D721Med (cell line): ENCODE results near the gene BTNL3.
"Not testable (repeated sequence)": the region's sequence is repeated elsewhere in the genome, so short reads cannot be mapped to it uniquely, and the experiment has no call there.

ENCODE experiments used
- DNase-seq: peaks from one replicate; pipeline ENCODE4 v3.0.0; 2011; ENCODE audit warnings: low spot score; ENCODE audit not compliant: insufficient read length
- FAIRE-seq: peaks from 2 replicates; lab custom pipeline; 2011; peaks lifted over from hg19 to GRCh38; lab: Jason Lieb, UNC
- TF ChIP-seq, protein P1 (sequence below): IDR thresholded peaks from 2 replicates; pipeline ENCODE4 v1.5.1; 2012; ENCODE audit warnings: mild to moderate bottlenecking, control low read depth; ENCODE audit not compliant: insufficient read depth; ENCODE audit errors: missing control alignments

BTNL3 gene

DNA sequence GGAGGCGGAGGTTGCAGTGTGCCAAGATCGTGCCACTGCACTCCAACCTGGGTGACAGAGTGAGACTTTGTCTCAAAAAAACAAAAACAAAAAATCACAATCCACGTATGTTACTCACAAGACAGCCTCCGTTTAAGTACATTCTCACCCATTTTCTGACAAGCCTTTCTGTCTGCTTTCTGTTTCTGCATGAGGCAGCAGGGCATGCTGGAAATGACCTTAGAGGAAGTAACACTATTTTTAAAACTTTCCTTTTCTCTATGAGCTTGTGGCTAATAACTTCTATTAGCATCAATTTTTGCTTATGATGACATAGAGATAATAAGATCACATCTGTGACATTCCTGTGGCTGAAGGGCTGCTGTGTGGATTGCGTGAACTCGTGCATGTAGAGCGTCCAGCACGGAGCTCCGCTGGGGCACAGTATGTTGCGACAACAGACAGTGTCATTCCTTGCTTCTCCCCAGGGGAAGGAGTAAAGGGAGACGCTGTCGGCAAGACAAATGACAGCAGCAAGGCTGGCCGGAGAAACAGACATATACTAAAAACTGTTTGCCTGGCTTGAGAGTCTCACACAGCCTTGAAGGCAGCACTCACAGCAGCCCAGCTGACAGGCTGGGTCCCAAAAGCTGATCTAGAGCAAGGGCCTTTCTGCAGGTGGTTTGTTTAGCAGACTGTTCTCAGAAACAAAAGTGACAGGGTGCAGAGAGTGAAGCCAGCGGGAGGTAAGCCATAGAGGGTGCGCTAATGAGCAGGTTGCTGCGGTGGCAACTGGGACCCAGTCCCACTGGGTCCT is 1.6 kb downstream of the BTNL3 start:
- TF ChIP-seq, protein P1, sequence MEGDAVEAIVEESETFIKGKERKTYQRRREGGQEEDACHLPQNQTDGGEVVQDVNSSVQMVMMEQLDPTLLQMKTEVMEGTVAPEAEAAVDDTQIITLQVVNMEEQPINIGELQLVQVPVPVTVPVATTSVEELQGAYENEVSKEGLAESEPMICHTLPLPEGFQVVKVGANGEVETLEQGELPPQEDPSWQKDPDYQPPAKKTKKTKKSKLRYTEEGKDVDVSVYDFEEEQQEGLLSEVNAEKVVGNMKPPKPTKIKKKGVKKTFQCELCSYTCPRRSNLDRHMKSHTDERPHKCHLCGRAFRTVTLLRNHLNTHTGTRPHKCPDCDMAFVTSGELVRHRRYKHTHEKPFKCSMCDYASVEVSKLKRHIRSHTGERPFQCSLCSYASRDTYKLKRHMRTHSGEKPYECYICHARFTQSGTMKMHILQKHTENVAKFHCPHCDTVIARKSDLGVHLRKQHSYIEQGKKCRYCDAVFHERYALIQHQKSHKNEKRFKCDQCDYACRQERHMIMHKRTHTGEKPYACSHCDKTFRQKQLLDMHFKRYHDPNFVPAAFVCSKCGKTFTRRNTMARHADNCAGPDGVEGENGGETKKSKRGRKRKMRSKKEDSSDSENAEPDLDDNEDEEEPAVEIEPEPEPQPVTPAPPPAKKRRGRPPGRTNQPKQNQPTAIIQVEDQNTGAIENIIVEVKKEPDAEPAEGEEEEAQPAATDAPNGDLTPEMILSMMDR = no peak
- DNase-seq = no peak
- no peak for FAIRE-seq

DNA sequence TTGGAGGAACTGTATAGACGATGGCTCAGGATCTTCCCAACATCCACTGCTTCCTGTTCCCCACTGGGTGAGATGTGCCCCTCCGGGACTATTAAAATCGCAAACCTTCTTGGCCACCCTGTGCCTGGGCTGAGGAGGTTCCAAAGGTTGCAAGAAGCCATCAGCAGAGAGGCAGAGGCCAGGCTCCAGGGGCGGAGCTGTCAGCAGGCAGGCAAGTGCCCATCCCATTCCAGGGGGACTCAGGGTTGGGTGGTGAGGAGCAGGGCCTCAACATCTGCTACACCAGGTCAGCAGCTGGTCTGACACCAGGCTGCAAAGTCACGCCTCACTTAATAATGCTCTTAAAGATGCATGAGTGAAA is 2.2 kb downstream of the BTNL3 start:
- DNase-seq = no peak
- TF ChIP-seq, protein P1 = no peak
- FAIRE-seq = no peak

DNA sequence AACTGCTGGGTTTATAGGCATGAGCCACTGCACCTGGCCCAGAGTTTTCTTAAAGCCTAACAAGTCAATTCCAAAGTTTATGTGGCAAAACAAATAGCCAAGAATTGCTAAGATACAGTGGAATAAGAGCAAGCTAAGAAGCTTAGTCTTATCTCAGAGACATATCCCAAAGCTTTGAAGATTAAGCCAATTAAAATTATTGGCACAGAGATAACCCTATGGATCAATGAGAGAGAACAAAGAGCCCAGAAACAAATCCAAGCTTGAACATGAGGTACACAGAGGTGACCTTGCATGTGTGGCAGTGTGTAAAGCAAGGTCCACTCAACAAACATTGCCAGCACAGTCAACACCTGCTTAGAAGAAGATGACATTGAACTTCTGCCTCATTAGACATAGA is 13.3 kb downstream of the BTNL3 start:
- TF ChIP-seq, protein P1 = no peak
- FAIRE-seq (peak; percentile 67), DNase-seq (no peak)

GRCh38 chr5:181005791-181006190 is 17.1 kb downstream of the BTNL3 start:
- DNase-seq (no peak), FAIRE-seq (no peak)
- TF ChIP-seq, protein P1 = no peak

DNA sequence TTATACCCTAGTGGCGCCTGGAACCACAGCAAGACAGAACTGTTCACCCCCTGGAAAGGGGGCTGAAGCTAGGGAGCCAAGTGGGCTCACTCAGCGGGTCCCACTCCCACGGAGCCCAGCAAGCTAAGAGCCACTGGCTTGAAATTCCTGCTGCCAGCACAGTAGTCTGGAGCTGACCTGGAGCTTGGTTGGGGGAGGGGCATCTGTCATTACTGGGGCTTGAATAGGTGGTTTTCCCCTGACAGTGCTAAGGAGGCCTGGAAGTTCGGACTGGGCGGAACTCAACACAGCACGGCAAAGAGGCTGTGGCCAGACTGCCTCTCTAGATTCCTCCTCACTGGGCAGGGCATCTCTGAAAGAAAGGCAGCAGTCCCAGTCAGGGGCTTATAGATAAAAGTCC is 19.5 kb downstream of the BTNL3 start:
- no peak for FAIRE-seq
- DNase-seq = no peak
- TF ChIP-seq, protein P1 = no peak

DNA sequence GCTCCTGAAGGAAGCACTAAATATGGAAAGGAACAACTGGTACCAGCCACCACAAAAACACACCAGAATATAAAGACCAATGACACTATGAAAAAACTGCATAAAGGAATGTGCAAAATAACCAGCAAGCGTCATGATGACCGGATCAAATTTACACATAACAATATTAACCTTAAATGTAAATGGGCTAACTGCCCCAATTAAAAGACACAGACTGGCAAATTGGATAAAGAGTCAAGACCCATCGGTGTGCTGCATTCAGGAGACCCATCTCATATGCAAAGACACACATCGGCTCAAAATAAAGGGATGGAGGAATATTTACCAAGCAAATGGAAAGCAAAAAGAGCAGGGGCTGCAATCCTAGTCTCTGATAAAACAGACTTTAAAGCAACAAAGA is 21.4 kb downstream of the BTNL3 start:
- FAIRE-seq, DNase-seq: not testable (repeated sequence)

DNA sequence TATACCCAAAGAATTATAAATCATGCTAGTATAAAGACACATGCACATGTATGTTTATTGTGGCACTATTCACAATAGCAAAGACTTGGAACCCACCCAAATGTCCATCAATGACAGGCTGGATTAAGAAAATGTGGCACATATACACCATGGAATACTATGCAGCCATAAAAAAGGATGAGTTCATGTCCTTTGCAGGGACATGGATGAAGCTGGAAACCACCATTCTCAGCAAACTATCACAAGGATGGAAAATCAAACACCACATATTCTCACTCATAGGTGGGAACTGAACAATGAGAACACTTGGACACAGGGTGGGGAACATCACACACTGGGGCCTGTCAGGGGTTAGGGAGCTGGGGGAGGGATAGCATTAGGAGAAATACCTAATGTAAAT is 26.0 kb downstream of the BTNL3 start:
- FAIRE-seq, DNase-seq: not testable (repeated sequence)

- not testable (repeated sequence) for DNase-seq, FAIRE-seq
These were observed 28.8 kb downstream of the BTNL3 start for GRCh38 chr5:181017448-181017847.

DNA sequence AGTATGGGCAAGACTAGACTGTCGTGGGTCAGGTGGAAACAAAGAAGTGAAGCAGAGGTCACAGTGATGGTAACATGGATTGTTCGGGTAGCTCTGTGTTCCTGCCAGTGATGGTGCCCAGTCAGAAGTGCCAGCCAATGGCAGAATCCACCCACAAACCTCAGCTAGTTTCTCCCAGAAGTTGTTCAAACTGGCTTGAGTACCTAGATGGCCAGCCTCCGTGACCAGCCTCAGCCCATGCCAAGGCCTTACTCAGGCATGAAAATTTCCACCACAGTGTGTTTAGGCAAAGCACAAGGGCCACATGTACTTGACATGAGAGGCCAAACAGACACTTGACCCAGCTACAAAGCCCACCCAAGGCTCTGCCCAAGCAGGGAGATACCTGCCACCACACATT is 32.0 kb downstream of the BTNL3 start:
- no peak for DNase-seq
- TF ChIP-seq, protein P1 = no peak
- no peak for FAIRE-seq
